Frontal cortex (tissue), 4 donors: ENCODE results near the gene C1QC. TPM values are rescaled to one million over a fixed set of nuclear protein-coding genes. Genes with fewer than 3 reads are reported as not detected.
"Not testable (repeated sequence)": the region's sequence is repeated elsewhere in the genome, so short reads cannot be mapped to it uniquely, and the experiment has no call there.

Experiments
- DNase-seq, 2 donors: peaks; one replicate each; pipeline ENCODE4 v3.0.0; 2012; ENCODE audit warnings: low spot score in 2 of 2
- FAIRE-seq: peaks from 2 replicates; lab custom pipeline; 2012; peaks lifted over from hg19 to GRCh38; lab: Jason Lieb, UNC
- total RNA-seq: library from RNA; depleted of rRNA; stranded (reverse); fragments of >200 nt; gene quantifications from one replicate; pipeline ENCODE4 v1.2.3, GENCODE V29; 2014
- donor health status: control.
- donor health status: control.
- donor health status: control.

C1QC gene
- total RNA-seq, 1 donor from 2014 or later: 7.3 TPM

GRCh38 chr1:22641906-22642636, 1.4 kb upstream of the C1QC start:
- FAIRE-seq (no peak), DNase-seq (peak; percentile 56 to 88)

DNA sequence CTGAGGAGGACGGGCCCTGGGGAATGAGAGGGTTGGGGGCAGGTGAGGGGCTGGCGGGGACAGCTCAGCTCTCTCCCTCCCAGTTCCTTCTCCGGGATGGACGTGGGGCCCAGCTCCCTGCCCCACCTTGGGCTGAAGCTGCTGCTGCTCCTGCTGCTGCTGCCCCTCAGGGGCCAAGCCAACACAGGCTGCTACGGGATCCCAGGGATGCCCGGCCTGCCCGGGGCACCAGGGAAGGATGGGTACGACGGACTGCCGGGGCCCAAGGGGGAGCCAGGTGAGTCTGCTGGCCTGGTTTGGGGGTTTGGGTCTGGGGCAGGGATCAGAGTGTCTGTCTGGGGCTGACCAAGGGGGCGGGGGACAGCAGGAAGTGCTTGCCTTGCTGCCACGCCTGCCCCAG, 495 bp downstream of the C1QC start:
- FAIRE-seq: no peak

DNA sequence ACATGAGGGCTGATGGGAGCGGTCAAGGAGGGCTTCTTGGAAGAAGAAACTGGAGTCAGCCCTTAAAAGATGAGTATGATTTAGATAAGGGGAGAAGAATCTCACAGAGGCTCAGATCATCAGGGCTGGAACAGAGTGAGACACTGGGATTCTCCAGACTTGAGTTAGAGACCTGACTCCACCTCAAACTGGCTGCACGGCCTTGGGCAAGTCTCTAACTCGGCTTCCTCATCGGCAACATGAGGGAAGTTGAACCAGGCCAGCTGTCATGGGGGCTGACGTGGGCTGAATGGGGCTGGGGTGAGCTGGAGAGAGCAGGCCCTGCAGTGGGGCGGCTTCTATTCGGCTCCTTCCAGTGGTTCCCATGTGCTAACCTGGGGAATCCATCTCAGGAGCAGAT, 2.5 kb downstream of the C1QC start:
- DNase-seq: no peak

More for the DNA sequence above, 495 bp downstream of the C1QC start:
- no peak for DNase-seq

DNA sequence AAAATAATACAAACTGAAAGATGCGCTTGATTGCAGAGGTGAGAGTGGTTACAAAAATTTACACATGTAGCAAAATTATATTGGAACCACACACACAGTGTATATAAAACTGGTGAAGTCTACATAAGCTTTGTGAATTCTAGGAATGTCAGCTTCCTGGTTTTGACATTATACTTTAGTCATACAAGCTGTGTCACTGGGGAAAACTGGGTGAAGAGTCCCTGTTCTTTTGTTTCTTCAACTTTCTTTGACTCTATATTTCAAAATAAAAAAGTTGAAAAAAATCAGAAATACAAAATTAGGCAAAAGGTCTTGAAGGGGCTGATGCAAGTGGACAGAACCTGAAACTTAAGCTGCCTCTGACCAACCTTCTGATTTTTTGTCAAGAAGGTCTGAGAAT, 3.0 kb downstream of the C1QC start:
- no peak for FAIRE-seq

More for the DNA sequence above, 2.5 kb downstream of the C1QC start:
- FAIRE-seq: no peak

GRCh38 chr1:22650089-22650693, 6.8 kb downstream of the C1QC start:
- DNase-seq: no peak
- no peak for FAIRE-seq

More for the DNA sequence above, 3.0 kb downstream of the C1QC start:
- no peak for DNase-seq

DNA sequence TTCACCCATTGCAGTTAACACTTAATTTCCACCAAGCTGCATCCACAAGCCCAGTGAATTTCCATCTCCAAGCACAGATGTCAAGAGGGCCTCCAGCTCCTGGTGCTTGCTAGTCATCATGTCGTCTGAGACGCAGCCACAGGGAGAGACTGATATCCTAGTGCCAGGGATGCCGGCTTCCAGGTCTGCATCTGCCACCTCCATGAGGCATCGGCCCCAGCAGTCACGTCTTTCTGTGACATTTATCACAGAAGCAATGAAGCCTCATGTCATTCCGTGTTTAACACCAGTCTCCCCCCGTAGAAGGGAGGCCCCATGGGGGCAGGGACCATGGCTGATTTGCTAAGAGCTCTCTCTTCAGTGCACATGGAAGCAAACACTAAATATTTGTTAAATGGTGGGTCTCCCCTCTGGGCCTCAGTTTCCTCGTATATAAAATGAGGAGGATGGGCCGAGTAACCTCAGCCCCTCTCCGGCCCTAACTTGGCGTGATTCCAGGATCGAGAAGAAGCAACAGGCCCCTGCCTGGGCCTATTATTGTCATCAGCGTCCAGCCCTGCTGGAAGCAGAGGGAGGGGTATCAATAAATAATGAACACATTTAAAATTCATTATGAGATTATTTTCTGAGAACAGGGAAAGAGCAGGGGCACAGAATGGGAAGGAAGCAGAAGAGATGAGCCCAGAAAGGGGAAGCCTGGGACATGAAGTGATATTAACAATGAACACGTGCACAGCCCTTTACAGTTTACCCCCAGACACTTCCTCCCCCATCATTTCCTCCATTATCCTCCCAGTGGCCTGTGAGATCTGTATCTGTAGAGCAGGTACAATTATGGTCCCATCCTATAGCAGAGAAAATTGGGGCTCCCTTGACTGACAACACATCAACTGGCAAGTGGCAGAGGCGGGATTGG, 8.8 kb downstream of the C1QC start:
- DNase-seq (no peak), FAIRE-seq (no peak)

GRCh38 chr1:22652881-22653316, 9.5 kb downstream of the C1QC start, which contains the start of gene C1QB:
Gene C1QB (plus strand): TSS chr1:22653236. CDS start chr1:22659463, 6,227 bp downstream.
- no peak for FAIRE-seq

GRCh38 chr1:22654692-22655091, 11.3 kb downstream of the C1QC start:
- FAIRE-seq: no peak
- DNase-seq: no peak

More at GRCh38 chr1:22652881-22653316, 9.5 kb downstream of the C1QC start, which contains the start of gene C1QB:
- no peak for DNase-seq

DNA sequence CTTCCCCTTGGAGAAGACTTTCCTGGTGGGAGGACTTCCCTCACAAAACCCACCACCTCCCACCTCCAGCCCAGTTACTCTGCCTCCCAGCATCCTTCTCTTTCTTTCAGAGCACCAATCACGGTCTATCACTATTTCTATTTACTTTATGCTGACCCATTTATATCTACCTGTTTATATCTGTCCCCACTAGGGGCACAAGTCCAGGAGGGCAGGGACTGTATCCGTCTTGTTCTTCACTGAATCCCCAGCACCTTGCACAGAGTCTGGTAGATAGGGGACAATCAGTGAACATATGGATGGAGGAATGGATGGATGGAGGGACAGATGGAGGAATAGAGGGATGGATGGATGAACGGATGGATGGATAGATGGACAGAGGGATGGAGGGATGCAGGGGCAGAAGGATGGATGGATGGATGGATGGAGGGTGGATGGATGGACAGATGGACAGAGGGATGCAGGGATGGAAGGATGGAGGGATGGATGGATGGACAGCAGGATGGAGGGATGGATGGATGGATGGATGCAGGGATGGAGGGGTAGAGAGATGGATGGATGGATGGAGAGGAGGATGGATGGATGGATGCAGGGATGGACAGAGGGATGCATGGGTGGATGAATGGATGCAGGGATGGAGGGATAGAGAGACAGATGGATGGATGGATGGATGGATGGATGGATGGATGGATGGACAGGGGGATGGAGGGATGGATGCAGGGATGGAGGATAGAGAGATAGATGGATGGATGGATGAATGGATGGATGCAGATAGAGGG, 15.1 kb downstream of the C1QC start:
- no peak for FAIRE-seq

DNA sequence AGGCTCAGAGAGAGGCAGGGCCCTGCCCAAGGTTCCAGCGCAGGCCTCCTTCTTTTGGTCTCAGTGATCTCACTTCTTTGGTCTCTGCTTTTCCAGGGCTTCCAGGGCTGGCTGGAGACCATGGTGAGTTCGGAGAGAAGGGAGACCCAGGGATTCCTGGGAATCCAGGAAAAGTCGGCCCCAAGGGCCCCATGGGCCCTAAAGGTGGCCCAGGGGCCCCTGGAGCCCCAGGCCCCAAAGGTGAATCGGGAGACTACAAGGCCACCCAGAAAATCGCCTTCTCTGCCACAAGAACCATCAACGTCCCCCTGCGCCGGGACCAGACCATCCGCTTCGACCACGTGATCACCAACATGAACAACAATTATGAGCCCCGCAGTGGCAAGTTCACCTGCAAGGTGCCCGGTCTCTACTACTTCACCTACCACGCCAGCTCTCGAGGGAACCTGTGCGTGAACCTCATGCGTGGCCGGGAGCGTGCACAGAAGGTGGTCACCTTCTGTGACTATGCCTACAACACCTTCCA, 17.3 kb downstream of the C1QC start:
- no peak for DNase-seq
- no peak for FAIRE-seq

More for the DNA sequence above, 15.1 kb downstream of the C1QC start:
- no peak for DNase-seq

DNA sequence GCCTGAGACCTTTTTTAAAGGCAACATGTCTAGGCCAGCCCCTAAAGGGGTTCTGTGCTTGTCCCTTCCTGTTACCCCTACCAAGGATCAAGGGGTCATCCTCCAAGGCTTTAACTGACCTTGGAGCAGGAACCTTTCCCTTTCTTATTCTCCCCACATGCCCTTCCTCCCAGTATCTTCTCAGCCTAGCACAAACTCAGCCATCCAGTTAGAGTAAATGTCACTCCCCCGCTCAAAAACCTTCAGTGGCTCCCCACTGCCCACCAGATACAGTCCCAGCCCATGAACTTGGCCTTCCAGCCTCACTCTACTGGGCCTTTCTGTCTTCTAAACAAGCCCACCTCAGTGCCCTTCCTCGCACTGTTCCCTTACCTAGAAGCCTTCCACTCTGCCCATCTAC, 18.4 kb downstream of the C1QC start:
- FAIRE-seq (no peak), DNase-seq (no peak)

DNA sequence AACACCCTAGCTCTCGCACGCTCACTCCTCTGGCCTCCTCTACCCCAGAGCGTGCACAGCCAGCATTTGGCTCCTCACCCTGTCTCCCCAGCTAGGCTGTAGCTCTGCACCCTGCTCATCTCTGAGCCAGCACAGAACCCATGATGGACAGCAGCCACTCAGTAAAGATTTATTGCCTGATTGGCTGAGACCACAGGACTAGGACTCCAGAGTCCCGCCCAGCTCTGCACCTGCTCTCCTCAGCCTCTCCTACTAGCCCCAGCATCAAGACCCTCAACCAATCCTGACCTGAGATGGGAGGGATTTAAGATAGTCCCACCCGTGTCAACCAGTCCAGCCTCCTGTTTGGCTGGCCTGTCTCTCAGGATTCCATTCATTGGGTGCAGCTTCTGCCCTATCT, 18.9 kb downstream of the C1QC start:
- no peak for DNase-seq
- FAIRE-seq: no peak

GRCh38 chr1:22662986-22663408, 19.6 kb downstream of the C1QC start:
- FAIRE-seq (no peak), DNase-seq (no peak)

- no peak for DNase-seq
- FAIRE-seq: no peak
These were observed 22.3 kb downstream of the C1QC start for GRCh38 chr1:22665752-22666151.

GRCh38 chr1:22666412-22666811, 23.0 kb downstream of the C1QC start:
- FAIRE-seq (no peak), DNase-seq (no peak)

GRCh38 chr1:22668840-22669239, 25.4 kb downstream of the C1QC start:
- DNase-seq, FAIRE-seq: not testable (repeated sequence)

GRCh38 chr1:22670352-22670975, 27.0 kb downstream of the C1QC start:
- DNase-seq: no peak

GRCh38 chr1:22671999-22672398, 28.6 kb downstream of the C1QC start:
- FAIRE-seq (no peak), DNase-seq (no peak)

More at GRCh38 chr1:22670352-22670975, 27.0 kb downstream of the C1QC start:
- no peak for FAIRE-seq
